NCI-H1694 (cell line): Measurements from ENCODE around the gene DRICH1.
"Not testable (repeated sequence)": the region's sequence is repeated elsewhere in the genome, so short reads cannot be mapped to it uniquely, and the experiment has no call there.

Experiments
- DNase-seq: peaks from one replicate; lab custom pipeline; 2025; lab: John Stamatoyannopoulos, UW

Gene DRICH1, protein sequence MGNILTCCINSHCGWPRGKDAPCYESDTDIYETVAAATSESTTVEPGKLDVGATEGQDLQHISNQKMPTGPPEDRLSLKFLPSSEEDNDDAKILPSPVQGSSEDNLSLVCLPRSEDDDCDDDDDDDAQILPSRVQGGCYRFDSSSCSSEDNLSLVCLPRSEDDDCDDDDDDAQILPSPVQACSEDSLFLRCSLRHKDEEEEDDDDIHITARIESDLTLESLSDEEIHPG

DNA sequence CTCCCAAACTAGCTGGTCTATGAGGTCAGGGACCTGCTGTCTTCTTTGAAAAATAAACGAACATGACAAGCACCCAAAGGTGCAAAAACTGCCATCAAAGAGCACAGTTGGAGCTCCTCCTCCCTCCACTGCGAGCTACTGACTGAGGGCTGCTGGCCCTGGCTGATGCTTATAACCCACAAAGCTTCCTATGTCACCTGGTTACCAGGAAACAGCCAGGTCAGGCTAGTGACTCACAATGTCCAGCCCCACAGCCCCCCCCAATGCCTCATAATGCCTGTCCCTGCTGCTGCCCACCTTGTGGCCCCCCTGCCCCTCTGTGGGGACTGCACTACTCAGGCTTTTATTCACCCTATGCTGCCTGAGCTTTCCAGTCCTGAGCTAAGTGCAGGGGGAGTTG is at the start of gene DRICH1:
TSS of gene DRICH1 (minus strand) at position 144 of the 400 bp plus-strand sequence. CDS start 298 bp downstream, outside the sequence.
- no peak for DNase-seq

DNA sequence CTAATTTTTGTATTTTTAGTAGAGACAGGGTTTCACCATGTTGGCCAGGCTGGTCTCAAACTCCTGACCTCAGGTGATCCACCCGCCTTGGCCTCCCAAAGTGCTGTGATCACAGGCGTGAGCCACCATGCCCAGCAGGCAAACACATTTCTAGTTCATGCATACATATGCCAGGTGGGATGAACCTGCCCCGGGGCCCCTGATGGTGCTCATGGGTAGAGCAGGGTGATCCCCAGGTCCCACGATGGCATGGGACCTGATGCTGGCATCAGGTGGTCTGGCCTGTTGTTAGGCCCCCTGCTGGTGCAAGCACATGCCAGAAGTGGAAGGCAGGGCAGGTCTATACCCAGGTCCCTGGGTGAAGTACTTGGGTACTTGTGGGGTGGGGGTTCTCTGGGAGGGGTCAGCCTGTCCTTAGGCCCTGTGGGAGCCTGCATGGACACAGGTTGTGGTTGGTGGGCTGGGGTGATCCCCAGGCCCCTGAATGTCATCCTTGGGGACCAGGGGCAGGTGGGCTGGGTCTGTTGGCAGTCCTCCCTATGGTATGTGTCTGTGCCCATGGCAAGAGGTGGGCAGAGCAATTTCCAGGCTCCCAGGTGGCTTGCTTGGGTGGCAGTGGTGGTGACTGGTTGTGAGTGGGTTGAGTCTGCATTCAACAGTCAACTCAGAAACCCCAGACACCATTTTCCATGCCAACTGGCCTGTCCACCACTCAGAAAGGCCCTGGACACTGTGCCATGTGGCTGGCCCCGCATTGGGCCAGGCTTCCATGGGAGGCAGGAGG is 49.1 kb upstream of the DRICH1 start:
- no peak for DNase-seq

GRCh38 chr22:23678133-23678532 is 46.0 kb upstream of the DRICH1 start:
- DNase-seq = no peak

- DNase-seq = no peak
Measured at GRCh38 chr22:23677701-23677995, 45.5 kb upstream of the DRICH1 start.

DNA sequence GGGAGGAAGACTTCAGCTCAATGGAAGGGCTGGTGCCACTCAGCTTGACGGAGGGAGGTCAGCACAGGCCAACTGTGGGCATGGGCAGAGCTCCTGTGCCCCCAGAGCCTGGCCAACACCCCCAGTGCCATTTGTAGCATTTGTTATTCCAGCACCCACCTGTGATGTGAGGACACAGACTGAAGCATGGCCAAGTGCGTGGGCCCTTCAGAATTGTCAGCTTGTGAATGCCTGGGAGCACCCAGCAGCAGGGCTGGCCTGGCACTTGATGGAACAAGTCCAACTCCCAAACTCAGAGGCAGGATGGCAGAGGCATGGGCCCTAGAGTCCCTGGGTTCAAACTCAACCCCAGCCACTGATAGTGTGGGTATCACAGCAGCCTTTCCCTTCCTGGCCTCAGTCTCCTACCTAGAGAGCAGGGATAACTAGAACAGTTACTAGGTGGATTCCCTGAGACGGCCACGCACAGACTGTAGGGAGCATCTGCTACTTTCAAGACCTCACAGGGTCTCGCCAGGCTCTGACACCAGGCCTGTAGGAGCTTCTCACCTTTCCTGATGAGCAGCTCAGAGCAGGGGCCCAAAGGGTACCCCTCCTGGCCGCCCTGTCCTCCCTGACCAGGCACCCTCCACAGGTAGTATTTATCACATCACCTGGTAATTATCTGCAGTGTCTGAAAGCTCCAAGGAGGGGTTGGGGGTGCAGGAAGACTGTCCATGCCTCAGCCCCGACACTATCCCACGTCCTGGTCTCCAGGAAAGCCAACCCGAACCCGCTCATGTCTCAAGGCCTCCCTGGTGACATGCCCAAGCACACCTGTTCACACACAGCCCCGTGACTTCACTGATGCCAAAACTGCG is 45.0 kb upstream of the DRICH1 start:
- not testable (repeated sequence) for DNase-seq

GRCh38 chr22:23675502-23676415 is 43.6 kb upstream of the DRICH1 start:
- DNase-seq = no peak

- DNase-seq = not testable (repeated sequence)
Measured at GRCh38 chr22:23674886-23675501, 42.9 kb upstream of the DRICH1 start.

DNA sequence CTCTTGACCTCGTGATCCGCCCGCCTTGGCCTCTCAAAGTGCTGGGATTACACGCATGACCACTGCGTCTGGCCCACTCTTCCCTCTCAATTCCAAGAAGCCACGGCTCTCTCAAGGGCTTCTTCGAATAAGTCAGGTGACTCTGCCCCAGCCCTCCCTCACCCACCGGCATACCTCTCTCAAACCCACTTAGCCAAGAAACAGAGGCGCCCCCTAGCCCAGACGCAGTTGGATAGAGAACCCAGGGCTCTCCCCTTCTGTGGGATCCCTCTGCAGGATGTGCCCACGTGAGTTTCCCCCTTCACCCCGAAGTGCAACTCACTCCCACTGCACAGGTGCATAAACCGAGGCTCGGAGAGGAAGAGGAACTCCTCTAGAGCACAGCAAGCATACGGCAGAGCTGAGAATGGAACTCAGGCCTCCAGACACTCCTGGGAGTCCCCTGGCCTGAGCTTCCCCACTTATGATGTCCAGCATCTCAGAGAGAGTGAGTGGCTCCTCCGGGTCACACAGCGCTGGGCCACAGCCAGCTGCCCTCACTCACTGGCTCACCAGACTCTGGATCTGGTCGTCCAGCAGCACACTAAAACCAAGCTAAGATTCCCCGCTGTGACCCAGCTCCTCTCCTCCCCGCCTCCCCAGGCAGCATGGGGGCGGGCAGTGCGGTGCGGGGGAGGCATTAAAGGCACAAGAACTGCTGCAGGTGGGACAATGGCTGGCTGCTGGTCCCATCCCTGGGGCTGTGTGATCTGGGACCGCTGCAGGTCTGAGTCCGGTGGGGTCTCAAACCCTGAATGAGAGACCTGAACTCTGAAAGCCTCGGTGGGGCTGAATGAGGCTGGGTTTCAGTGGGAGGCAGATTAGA is 41.9 kb upstream of the DRICH1 start:
- DNase-seq = no peak

DNA sequence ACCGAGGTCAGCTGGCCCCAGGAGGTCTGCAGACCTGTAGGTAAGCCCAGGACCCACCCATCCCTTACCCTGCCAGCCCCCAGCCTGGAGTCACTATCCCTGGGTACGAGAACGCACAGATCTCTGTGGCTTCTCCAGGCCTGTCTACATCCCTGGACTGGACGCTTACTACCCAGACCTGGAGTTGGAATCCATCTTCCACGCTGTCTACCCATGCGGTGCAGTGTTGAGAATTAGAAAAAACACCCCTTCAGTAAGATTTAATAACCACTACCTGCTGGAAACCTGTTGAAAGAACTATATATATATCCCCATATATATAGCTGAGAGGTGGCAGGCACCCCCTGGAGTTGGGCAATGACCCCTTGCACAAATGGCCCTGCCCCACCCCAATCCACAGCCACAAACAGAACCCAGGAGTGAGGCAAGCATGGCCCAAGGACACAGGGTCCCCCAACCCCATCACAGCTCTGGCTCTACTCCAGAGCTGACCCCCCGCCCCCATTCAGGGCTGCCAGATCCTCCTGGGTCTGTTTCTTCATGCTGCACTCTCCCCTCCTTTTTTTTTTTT is 41.0 kb upstream of the DRICH1 start:
- no peak for DNase-seq

DNA sequence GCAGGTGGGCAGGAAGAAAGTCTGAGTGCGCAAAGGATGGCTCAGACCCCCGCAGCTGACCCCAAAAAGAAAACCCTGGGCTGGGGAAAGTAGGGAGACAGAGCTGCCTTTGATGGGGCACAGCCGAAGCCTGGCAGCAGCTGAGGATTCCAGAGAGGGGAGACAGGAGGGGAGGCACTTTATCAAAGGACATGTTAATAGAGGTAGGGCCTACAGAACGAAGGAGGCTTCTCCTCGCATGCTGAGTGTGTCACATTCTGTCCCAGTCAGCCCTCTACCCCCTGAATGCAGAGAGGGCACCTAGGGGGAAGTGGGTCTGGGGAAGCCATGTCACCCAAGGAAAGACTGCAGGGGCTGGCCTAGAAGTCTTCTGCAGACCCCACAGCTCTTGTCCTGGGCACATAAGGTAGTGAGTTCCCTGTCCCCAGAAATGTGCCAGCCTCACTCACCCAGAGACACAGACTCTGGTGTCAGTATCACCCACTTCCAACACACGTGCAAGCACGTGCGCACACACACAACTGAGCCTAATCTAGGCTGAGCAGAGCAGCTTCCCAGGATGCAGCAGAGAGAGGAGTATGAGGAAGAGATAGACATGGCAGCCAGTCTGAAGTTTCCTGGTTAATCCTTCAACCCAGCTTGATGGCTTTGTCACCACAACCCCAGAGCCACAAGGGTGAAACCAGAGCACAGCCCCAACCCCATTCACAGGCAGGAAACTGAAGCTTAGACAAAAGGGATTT is 40.4 kb upstream of the DRICH1 start:
- DNase-seq = not testable (repeated sequence)

DNA sequence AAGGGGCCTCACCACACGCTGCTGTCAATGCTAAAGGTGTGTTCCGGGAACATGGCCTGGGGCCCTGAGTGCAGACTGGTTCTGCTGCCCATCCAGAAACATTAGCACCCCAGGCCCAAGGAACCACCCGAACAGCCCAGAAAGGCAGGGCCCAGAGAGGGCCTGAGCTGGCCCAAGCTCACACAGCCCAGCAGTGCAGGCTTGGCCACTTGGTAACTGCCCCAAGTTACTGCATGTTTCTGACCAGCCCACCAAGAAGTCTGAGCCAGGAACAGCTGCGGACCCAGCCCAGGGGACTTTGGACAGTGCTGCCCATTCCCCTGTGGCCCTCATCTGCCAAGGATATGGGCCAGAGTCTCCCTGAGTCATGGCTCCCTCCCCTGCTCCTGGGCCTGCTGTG is 39.3 kb upstream of the DRICH1 start:
- not testable (repeated sequence) for DNase-seq

GRCh38 chr22:23670378-23671295 is 38.5 kb upstream of the DRICH1 start:
- no peak for DNase-seq

DNA sequence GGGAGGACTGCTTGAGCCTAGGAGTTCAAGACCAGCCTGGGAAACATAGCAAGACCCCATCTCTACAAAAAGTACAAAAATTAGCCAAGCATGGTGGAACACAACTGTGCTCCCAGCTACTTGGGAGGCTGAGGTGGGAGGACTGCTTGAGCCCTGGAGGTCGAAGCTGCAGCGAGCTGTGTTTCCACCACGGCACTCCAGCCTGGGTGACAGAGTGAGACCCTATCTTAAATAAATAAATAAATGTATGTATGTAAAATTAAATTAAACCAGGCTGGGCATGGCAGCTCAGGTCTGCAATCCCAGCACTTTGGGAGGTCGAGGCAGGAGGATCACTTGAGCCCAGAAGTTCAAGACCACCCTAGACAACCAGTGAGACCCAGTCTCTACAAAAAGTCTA is 28.3 kb upstream of the DRICH1 start:
- not testable (repeated sequence) for DNase-seq

- no peak for DNase-seq
Measured at GRCh38 chr22:23657727-23658126, 25.6 kb upstream of the DRICH1 start.

DNA sequence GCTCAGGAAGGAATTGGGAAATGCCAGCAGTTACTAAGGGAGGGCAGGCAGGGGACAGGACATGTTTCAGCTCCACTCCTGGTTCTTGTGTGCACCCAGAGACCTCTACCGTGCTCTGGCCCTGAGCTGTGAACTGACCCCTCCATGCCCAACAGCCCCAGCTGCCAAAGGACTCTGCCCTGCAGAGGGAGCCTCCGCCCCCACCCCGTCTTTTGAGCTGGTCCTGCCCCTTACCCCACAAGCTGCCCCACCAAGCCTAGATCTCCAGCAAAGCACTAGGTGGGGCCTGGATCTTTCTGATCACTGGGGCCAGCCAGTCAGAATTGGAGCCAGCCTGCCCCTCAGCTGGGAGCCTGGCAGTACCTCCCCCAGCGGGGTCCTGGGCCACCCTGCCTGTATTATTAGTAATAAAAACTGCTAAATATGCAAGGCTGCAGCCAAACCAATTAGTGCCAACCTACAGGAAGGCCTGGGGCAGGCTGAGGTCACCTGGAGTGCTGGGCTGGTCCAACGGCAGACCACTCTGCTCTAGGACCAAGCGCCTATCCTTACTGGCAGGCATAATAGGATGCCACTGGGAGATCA is 23.9 kb upstream of the DRICH1 start:
- no peak for DNase-seq

- DNase-seq = no peak
Measured at GRCh38 chr22:23652711-23653110, 20.6 kb upstream of the DRICH1 start.

DNA sequence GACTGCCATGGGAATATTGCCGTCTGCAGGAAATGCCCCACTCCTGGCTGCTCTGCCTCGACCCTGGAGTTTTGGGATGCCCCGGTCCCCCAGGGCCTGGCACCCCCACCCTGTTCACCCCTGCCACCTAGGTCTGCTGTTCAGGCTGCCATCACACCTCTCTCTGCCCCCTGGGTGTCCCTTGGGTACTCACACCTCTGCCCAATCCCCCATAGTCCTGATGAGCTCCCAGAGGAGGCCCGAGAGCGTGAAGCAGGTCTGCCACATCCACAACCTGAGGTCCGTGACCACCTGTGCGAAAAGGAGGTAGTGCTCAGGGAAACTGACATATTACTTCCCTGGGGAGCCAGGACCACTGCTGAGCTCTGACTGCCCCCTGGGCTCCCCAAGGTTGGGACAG is 20.2 kb upstream of the DRICH1 start:
- no peak for DNase-seq

DNA sequence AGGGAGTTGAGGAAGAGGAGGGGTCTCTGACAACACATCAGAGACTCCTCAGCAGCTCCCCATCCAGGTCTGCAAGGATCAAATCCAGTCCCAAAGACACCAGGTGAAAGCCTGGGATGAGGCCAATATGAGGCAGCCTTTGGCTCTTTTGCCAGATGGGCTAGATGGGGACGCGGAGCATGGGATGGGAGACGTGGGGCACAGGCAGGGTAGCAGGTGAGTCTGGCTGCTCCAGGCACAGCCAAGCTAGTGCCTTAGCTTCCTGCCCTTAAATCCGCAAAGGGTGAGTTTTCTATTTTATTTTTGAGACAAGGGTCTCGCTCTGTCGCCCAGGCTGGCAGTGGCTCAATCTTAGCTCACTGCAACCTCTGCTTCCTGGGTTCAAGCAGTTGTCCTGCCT is 19.6 kb upstream of the DRICH1 start:
- no peak for DNase-seq
